ENCODE data around the gene DMD.
"Not testable (repeated sequence)": the region's sequence is repeated elsewhere in the genome, so short reads cannot be mapped to it uniquely, and the experiment has no call there.

DMD gene

DNA sequence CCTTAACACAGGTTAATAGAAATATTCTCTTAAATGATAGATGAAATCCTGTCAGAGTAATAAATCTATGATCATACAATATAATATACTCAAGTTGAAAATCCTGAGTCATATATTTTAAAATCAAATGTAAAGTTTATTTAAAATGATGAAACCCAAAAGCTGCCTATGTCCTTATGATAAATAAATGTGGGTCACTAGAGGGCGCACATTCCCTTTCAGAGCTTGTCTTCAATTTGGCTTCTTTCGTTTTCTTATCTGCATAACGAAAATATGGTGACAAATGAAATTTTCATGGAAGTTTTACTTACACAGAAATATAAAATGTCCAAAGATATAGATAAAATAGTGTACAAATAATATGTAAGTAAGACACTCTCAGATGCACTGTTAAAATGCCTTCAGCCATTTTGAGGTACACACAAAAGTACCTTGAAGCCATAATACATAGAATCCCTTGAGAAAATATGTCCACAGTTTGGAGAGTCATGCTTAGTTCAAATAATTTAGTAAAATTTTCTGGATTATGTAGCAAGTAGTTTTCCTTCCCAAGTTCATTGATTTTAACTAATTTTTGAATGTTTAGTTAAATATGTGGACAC, 680.4 kb downstream of the DMD start:
- Histone ChIP-seq H3K79me2 (ENCODE audit: control insufficient read depth, insufficient read depth, low read length, unreplicated experiment) (no peaks in the 10 kb centered on the region), H3K27ac (ENCODE audit: low read depth, low read length) (no peak overlapping the region; the same call in 1 of the 2 replicates), H3K36me3 (ENCODE audit: insufficient read depth, low read length) (no peaks in the 10 kb centered on the region), H3K4me1 (ENCODE audit: control insufficient read depth, insufficient read depth, low read length, unreplicated experiment) (peaks cover 14% of the 10 kb centered on the region), H2AFZ (ENCODE audit: low read length, unreplicated experiment) (peak overlapping the region; percentile 96), H3K27me3 (ENCODE audit: insufficient read depth, low read length) (no peaks in the 10 kb centered on the region), H3K4me3 (ENCODE audit: low read depth, low read length) (peak overlapping the region; percentile 65)

DNA sequence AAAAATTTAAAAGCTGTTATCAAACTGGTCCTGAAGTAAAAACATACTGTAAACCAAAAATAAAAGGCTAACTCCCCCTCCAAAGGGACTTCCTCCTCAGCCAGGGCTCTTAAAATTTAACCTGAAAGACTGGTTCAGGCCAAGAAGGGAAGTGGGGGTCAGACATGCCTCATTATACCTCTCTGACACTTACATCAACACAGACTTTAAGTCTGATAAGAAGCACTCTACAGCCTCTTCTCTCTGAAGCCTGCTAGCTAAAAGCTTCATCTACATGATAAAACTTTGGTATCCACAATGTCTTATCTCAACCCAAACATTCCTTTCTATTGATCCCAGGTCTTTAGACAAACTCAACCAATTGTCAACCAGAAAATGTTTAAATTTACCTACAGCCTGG, 682.9 kb downstream of the DMD start:
- H3K36me3 ChIP-seq (ENCODE audit: insufficient read depth, low read length); H3K79me2 ChIP-seq (ENCODE audit: control insufficient read depth, insufficient read depth, low read length, unreplicated experiment); H3K4me3 ChIP-seq (ENCODE audit: low read depth, low read length); H3K27ac ChIP-seq (ENCODE audit: low read depth, low read length); H3K27me3 ChIP-seq (ENCODE audit: insufficient read depth, low read length); H2AFZ ChIP-seq (ENCODE audit: low read length, unreplicated experiment): not testable (repeated sequence)
- H3K4me1 ChIP-seq (ENCODE audit: control insufficient read depth, insufficient read depth, low read length, unreplicated experiment), result peaks cover 14% of the 10 kb centered on the region

DNA sequence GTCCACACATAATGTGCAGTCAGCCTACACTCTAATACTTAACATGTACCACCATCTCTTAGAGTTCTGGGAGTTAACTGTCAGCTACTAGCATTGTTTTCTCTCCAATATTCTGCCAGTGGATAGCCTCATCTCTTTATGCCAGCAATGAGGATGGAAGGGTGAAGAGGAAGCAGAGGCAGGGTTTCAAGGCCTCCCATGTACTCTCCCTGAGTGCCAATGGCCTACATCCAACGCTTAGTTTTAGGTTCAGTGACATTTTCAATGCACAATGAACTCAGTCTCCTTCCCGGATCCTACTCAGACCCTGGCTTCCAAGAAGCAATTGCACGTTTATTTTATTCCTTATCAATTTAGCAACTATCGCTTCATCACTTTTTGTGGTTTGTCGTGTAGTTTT, 686.1 kb downstream of the DMD start:
- Histone ChIP-seq H3K27me3 (ENCODE audit: insufficient read depth, low read length) (no peaks in the 10 kb centered on the region), H3K4me3 (ENCODE audit: low read depth, low read length) (no peak overlapping the region), H2AFZ (ENCODE audit: low read length, unreplicated experiment) (no peak overlapping the region), H3K36me3 (ENCODE audit: insufficient read depth, low read length) (no peaks in the 10 kb centered on the region), H3K4me1 (ENCODE audit: control insufficient read depth, insufficient read depth, low read length, unreplicated experiment) (no peaks in the 10 kb centered on the region), H3K79me2 (ENCODE audit: control insufficient read depth, insufficient read depth, low read length, unreplicated experiment) (no peaks in the 10 kb centered on the region), H3K27ac (ENCODE audit: low read depth, low read length) (no peak overlapping the region)

- no peaks in the 10 kb centered on the region for H3K27me3 ChIP-seq (ENCODE audit: insufficient read depth, low read length)
Measured at GRCh38 chrX:32524385-32524784, 687.0 kb downstream of the DMD start.

GRCh38 chrX:32520789-32521188, 690.6 kb downstream of the DMD start:
- no peaks in the 10 kb centered on the region for H3K27me3 ChIP-seq (ENCODE audit: insufficient read depth, low read length)
- H3K36me3 ChIP-seq (ENCODE audit: insufficient read depth, low read length), result no peaks in the 10 kb centered on the region
- H3K4me1 ChIP-seq (ENCODE audit: control insufficient read depth, insufficient read depth, low read length, unreplicated experiment), result no peaks in the 10 kb centered on the region
- no peak overlapping the region for H3K4me3 ChIP-seq (ENCODE audit: low read depth, low read length)
- H3K79me2 ChIP-seq (ENCODE audit: control insufficient read depth, insufficient read depth, low read length, unreplicated experiment), result no peaks in the 10 kb centered on the region
- H2AFZ ChIP-seq (ENCODE audit: low read length, unreplicated experiment), result no peak overlapping the region
- H3K27ac ChIP-seq (ENCODE audit: low read depth, low read length), result no peak overlapping the region

More at GRCh38 chrX:32524385-32524784, 687.0 kb downstream of the DMD start:
- Histone ChIP-seq H3K4me1 (ENCODE audit: control insufficient read depth, insufficient read depth, low read length, unreplicated experiment) (no peaks in the 10 kb centered on the region), H2AFZ (ENCODE audit: low read length, unreplicated experiment) (no peak overlapping the region), H3K27ac (ENCODE audit: low read depth, low read length) (no peak overlapping the region), H3K36me3 (ENCODE audit: insufficient read depth, low read length) (no peaks in the 10 kb centered on the region), H3K4me3 (ENCODE audit: low read depth, low read length) (no peak overlapping the region), H3K79me2 (ENCODE audit: control insufficient read depth, insufficient read depth, low read length, unreplicated experiment) (no peaks in the 10 kb centered on the region)

GRCh38 chrX:32514986-32515385, 696.4 kb downstream of the DMD start:
- H3K27me3 ChIP-seq (ENCODE audit: insufficient read depth, low read length), result no peaks in the 10 kb centered on the region
- H3K27ac ChIP-seq (ENCODE audit: low read depth, low read length), result no peak overlapping the region
- H3K4me3 ChIP-seq (ENCODE audit: low read depth, low read length), result no peak overlapping the region
- H3K79me2 ChIP-seq (ENCODE audit: control insufficient read depth, insufficient read depth, low read length, unreplicated experiment), result no peaks in the 10 kb centered on the region
- no peaks in the 10 kb centered on the region for H3K4me1 ChIP-seq (ENCODE audit: control insufficient read depth, insufficient read depth, low read length, unreplicated experiment)
- no peak overlapping the region for H2AFZ ChIP-seq (ENCODE audit: low read length, unreplicated experiment)
- no peaks in the 10 kb centered on the region for H3K36me3 ChIP-seq (ENCODE audit: insufficient read depth, low read length)

DNA sequence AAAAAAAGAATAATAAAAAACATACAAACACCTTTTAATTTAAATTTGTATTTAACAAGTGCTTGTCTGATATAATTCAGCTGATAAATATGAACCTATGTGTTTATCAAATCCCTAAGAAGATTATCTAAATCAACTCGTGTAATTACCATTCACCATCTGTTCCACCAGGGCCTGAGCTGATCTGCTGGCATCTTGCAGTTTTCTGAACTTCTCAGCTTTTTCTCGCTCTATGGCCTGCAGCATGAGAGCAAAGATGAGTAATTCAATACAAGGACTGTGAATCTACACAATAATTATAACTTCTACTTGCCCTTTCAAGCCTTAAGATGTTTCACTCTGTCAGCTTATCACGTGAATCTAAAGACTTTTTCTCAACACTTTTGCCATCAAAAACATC, 709.7 kb downstream of the DMD start:
- Histone ChIP-seq H3K36me3 (ENCODE audit: insufficient read depth, low read length) (no peaks in the 10 kb centered on the region), H3K4me1 (ENCODE audit: control insufficient read depth, insufficient read depth, low read length, unreplicated experiment) (no peaks in the 10 kb centered on the region), H2AFZ (ENCODE audit: low read length, unreplicated experiment) (no peak overlapping the region), H3K27ac (ENCODE audit: low read depth, low read length) (no peak overlapping the region), H3K27me3 (ENCODE audit: insufficient read depth, low read length) (no peaks in the 10 kb centered on the region), H3K4me3 (ENCODE audit: low read depth, low read length) (no peak overlapping the region), H3K79me2 (ENCODE audit: control insufficient read depth, insufficient read depth, low read length, unreplicated experiment) (no peaks in the 10 kb centered on the region)

DNA sequence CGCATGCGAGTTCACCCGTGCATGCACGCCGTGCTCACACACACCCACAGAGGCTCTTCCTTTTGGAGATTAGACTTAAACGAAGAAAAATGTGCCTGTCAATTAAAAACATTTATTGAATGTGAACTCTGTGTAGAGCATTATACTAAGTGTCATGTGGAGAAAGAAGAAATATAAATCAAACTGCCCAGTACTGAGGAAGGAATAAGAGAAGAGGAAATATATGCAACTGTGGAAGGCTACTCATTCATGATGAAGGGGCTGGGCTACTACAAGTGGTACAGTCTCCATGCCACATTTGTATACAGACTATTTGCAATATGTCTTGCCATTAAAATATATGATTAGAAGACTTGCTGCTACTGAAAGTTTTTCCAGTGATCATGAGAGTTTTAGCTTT, 714.7 kb downstream of the DMD start:
- Histone ChIP-seq H3K27me3 (ENCODE audit: insufficient read depth, low read length) (no peaks in the 10 kb centered on the region), H3K36me3 (ENCODE audit: insufficient read depth, low read length) (no peaks in the 10 kb centered on the region), H3K79me2 (ENCODE audit: control insufficient read depth, insufficient read depth, low read length, unreplicated experiment) (no peaks in the 10 kb centered on the region), H3K4me1 (ENCODE audit: control insufficient read depth, insufficient read depth, low read length, unreplicated experiment) (no peaks in the 10 kb centered on the region), H2AFZ (ENCODE audit: low read length, unreplicated experiment) (no peak overlapping the region), H3K4me3 (ENCODE audit: low read depth, low read length) (no peak overlapping the region), H3K27ac (ENCODE audit: low read depth, low read length) (no peak overlapping the region)

DNA sequence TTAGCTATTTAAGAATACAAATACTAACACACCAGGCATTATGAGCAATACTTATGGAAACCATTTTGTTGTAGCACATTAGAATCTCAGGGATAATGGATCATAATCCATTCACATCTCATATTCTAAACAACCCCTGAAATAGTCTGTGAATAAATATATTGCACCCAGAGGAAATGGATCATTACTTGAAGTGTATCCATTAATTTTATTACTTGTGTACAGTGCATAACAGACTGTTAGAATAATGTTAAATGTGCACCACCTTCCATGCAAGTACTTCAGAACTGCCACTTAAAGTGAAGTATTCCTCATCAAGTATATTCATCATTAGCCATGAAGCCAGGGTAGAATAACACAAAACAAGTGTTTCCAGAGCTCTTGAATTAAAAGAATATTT, 715.5 kb downstream of the DMD start:
- Histone ChIP-seq H2AFZ (ENCODE audit: low read length, unreplicated experiment) (no peak overlapping the region), H3K27ac (ENCODE audit: low read depth, low read length) (no peak overlapping the region), H3K36me3 (ENCODE audit: insufficient read depth, low read length) (no peaks in the 10 kb centered on the region), H3K27me3 (ENCODE audit: insufficient read depth, low read length) (no peaks in the 10 kb centered on the region), H3K79me2 (ENCODE audit: control insufficient read depth, insufficient read depth, low read length, unreplicated experiment) (no peaks in the 10 kb centered on the region), H3K4me1 (ENCODE audit: control insufficient read depth, insufficient read depth, low read length, unreplicated experiment) (no peaks in the 10 kb centered on the region), H3K4me3 (ENCODE audit: low read depth, low read length) (no peak overlapping the region)

DNA sequence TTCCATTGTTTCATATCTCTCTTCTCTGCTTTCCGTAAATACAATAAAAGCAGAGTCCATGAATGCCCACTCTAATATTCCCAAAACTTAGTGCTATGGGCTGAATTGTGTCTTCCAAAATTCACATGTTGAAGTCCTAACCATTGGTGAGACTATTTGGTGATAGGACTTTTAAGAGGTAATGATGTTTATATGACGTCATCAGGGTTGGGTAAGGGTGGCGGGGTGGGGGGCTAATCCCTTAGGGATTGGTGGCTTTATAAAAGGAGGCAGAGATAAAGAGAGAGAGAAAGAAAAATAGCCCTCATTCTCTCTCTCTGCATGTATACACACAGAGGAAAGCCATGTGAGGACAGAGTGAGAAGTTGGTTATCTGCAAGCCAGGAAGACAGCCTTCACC, 722.2 kb downstream of the DMD start:
- Histone ChIP-seq H3K4me1 (ENCODE audit: control insufficient read depth, insufficient read depth, low read length, unreplicated experiment) (no peaks in the 10 kb centered on the region), H3K27ac (ENCODE audit: low read depth, low read length) (no peak overlapping the region), H3K4me3 (ENCODE audit: low read depth, low read length) (no peak overlapping the region), H3K36me3 (ENCODE audit: insufficient read depth, low read length) (no peaks in the 10 kb centered on the region), H3K27me3 (ENCODE audit: insufficient read depth, low read length) (no peaks in the 10 kb centered on the region), H2AFZ (ENCODE audit: low read length, unreplicated experiment) (no peak overlapping the region), H3K79me2 (ENCODE audit: control insufficient read depth, insufficient read depth, low read length, unreplicated experiment) (no peaks in the 10 kb centered on the region)

DNA sequence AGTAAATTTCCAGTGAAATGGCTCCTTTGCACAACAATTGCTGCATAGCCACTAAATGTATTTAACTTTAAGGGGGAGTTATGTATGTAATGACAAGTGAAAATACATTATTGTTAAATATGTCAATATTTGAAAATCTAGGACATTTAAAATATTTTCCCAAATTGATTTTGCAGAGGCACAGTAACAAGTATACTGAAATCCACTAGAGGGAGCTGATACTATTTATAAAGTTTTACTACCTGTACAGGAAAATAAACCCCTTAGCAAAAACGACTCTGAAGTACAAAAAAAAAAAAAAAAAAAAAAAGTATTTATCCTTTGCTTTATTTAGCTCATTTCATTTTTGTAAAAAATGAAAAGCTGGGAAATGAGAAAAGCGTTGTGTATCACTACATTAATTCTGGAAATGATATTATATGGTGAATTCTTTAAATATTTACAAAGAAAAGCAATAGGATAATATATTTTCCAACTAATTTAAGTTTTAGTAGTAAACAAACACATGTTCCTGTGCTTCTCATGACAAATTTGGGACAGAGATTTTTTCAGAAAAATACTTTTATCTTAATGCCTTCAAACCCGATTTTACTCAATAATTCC, 727.7 kb downstream of the DMD start:
- no peak overlapping the region for H2AFZ ChIP-seq (ENCODE audit: low read length, unreplicated experiment)
- no peak overlapping the region for H3K4me3 ChIP-seq (ENCODE audit: low read depth, low read length)
- H3K4me1 ChIP-seq (ENCODE audit: control insufficient read depth, insufficient read depth, low read length, unreplicated experiment), result no peaks in the 10 kb centered on the region
- H3K27ac ChIP-seq (ENCODE audit: low read depth, low read length), result no peak overlapping the region
- no peaks in the 10 kb centered on the region for H3K79me2 ChIP-seq (ENCODE audit: control insufficient read depth, insufficient read depth, low read length, unreplicated experiment)
- no peaks in the 10 kb centered on the region for H3K36me3 ChIP-seq (ENCODE audit: insufficient read depth, low read length)
- H3K27me3 ChIP-seq (ENCODE audit: insufficient read depth, low read length), result no peaks in the 10 kb centered on the region
